ENCODE measurements around the gene HTR5A. TPM values are rescaled to one million over a fixed set of nuclear protein-coding genes. Genes with fewer than 3 reads are reported as not detected.

HTR5A gene
- total and polyA plus RNA-seq, 2 donors (not counting 1 experiment from before 2014, with no cell fraction given), result not detected

DNA sequence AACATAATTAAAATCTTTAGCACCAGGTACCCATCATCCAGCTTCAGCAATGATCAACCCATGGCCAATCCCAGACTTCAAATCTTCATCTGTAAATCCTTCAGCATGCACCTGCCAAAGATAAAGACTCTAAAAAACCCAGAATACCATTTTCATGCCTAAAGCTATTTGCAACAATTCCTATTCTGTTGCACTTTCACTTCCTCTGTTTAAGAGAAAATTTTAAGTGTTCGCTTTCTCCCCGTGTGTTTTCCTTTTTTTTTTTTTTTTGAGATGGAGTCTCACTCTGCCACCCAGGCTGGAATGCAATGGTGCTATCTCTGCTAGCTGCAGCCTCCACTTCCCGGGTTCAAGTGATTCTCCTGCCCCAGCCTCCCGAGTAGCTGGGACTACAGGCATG is 31.8 kb upstream of the HTR5A start:
- Histone ChIP-seq H3K27ac (ENCODE audit: low read length in 2 of 2) (no peak overlapping the region), H3K9ac (ENCODE audit: low read length) (no peak overlapping the region), H3K9me3 (ENCODE audit: control extremely low read depth in 1 of 3, control insufficient read depth in 2 of 3, insufficient read depth in 1 of 3, low read length in 2 of 3) (peaks cover 0 to 12% (median 6%) of the 10 kb centered on the region in 3 donors), H3K4me3 (ENCODE audit: control extremely low read depth in 1 of 5, extremely low read depth in 1 of 5, insufficient read depth in 1 of 5, low read depth in 2 of 5, low read length in 4 of 5) (no peak overlapping the region), H3K4me1 (ENCODE audit: control insufficient read depth in 2 of 2, insufficient read depth in 2 of 2, low read length in 2 of 2) (no peaks in the 10 kb centered on the region), H3K27me3 (replicated peaks in 1 of 4; ENCODE audit: control extremely low read depth in 1 of 4, control insufficient read depth in 3 of 4, insufficient read depth in 4 of 4, low read length in 3 of 4) (peaks cover 0 to 4% (median 2%) of the 10 kb centered on the region in 4 experiments), H3K36me3 (replicated peaks in 1 of 2; ENCODE audit: control extremely low read depth in 1 of 2, control insufficient read depth in 1 of 2, extremely low read depth in 1 of 2, insufficient read depth in 2 of 2, low read length in 1 of 2) (no peaks in the 10 kb centered on the region), H4K20me1 (ENCODE audit: control insufficient read depth, insufficient read depth, low read length, poor library complexity, severe bottlenecking) (no peaks in the 10 kb centered on the region), H3K4me2 (replicated peaks; ENCODE audit: low read depth, low read length, poor library complexity, severe bottlenecking) (no peak overlapping the region), H3K79me2 (ENCODE audit: control insufficient read depth, insufficient read depth, low read length) (no peaks in the 10 kb centered on the region), H2AFZ (ENCODE audit: insufficient read depth, low read depth, low read length, poor library complexity, severe bottlenecking) (no peak overlapping the region)
- ATAC-seq (ENCODE audit: low read depth) (no peak), DNase-seq (no peak)
- no peak overlapping the region for H3K4me3 Mint-ChIP-seq
- H3K9me3 Mint-ChIP-seq (ENCODE audit: insufficient read depth), result peaks cover 5% of the 10 kb centered on the region
- TF ChIP-seq EZH2 (IDR thresholded peaks at IDR 0.05; ENCODE audit: borderline replicate concordance, insufficient read depth, low read depth, low read length, poor library complexity, severe bottlenecking), result no peak
- TF ChIP-seq, protein P1, sequence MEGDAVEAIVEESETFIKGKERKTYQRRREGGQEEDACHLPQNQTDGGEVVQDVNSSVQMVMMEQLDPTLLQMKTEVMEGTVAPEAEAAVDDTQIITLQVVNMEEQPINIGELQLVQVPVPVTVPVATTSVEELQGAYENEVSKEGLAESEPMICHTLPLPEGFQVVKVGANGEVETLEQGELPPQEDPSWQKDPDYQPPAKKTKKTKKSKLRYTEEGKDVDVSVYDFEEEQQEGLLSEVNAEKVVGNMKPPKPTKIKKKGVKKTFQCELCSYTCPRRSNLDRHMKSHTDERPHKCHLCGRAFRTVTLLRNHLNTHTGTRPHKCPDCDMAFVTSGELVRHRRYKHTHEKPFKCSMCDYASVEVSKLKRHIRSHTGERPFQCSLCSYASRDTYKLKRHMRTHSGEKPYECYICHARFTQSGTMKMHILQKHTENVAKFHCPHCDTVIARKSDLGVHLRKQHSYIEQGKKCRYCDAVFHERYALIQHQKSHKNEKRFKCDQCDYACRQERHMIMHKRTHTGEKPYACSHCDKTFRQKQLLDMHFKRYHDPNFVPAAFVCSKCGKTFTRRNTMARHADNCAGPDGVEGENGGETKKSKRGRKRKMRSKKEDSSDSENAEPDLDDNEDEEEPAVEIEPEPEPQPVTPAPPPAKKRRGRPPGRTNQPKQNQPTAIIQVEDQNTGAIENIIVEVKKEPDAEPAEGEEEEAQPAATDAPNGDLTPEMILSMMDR (IDR thresholded peaks at IDR 0.05), result no peak
- 100% methylated on average over 1 of the region's 4 CpGs for whole genome bisulfite sequencing (ENCODE audit: insufficient coverage)
- ChIA-PET POLR2A (no interaction called here), CTCF (interaction anchor here (0.6 kb wide), 1 partner anchor 1847 kb away, joined by 5 read pairs; no protein-coding TSS in a partner anchor)
- H3K27me3 Mint-ChIP-seq, result peaks cover 31% of the 10 kb centered on the region
- intact Hi-C loops (cut with micrococcal nuclease), result no loop called here
- H3K4me1 Mint-ChIP-seq, result no peaks in the 10 kb centered on the region
- no peak overlapping the region for H3K27ac Mint-ChIP-seq

DNA sequence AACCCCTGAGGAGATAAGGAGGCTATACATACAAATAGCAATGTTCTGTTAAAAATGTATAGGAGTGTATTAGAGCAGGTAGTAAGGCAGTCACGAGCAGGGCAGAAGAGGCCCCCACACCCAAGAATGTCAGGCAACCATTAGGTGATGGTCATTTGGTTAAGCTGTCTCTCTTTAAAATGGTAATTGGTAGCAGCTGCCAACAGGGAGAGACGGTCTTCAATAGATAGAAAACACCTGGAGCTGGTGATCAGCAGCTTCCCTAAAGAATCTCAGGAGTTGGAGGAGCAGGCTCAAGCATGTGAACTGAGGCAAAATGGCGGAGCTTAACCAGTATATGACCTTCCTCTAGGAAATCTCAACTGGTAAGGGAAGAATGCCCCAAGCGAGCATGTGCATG is 26.4 kb upstream of the HTR5A start:
- Histone ChIP-seq H3K79me2 (ENCODE audit: control insufficient read depth, insufficient read depth, low read length) (no peaks in the 10 kb centered on the region), H3K27me3 (replicated peaks in 1 of 4; ENCODE audit: control extremely low read depth in 1 of 4, control insufficient read depth in 3 of 4, insufficient read depth in 4 of 4, low read length in 3 of 4) (peaks cover 0 to 5% (median 2%) of the 10 kb centered on the region in 4 experiments), H4K20me1 (ENCODE audit: control insufficient read depth, insufficient read depth, low read length, poor library complexity, severe bottlenecking) (no peaks in the 10 kb centered on the region), H3K9me3 (ENCODE audit: control extremely low read depth in 1 of 3, control insufficient read depth in 2 of 3, insufficient read depth in 1 of 3, low read length in 2 of 3) (no peaks in the 10 kb centered on the region), H3K4me2 (replicated peaks; ENCODE audit: low read depth, low read length, poor library complexity, severe bottlenecking) (no peak overlapping the region), H3K9ac (ENCODE audit: low read length) (no peak overlapping the region), H2AFZ (ENCODE audit: insufficient read depth, low read depth, low read length, poor library complexity, severe bottlenecking) (no peak overlapping the region), H3K4me3 (ENCODE audit: control extremely low read depth in 1 of 5, extremely low read depth in 1 of 5, insufficient read depth in 1 of 5, low read depth in 2 of 5, low read length in 4 of 5) (no peak overlapping the region), H3K36me3 (replicated peaks in 1 of 2; ENCODE audit: control extremely low read depth in 1 of 2, control insufficient read depth in 1 of 2, extremely low read depth in 1 of 2, insufficient read depth in 2 of 2, low read length in 1 of 2) (no peaks in the 10 kb centered on the region), H3K4me1 (ENCODE audit: control insufficient read depth in 2 of 2, insufficient read depth in 2 of 2, low read length in 2 of 2) (no peaks in the 10 kb centered on the region), H3K27ac (ENCODE audit: low read length in 2 of 2) (no peak overlapping the region)
- intact Hi-C loops (cut with micrococcal nuclease), result no loop called here
- ChIA-PET CTCF (no interaction called here), POLR2A (no interaction called here)
- TF ChIP-seq, protein P1 (IDR thresholded peaks at IDR 0.05), result no peak
- TF ChIP-seq EZH2 (IDR thresholded peaks at IDR 0.05; ENCODE audit: borderline replicate concordance, insufficient read depth, low read depth, low read length, poor library complexity, severe bottlenecking), result no peak
- Mint-ChIP-seq H3K4me1 (no peaks in the 10 kb centered on the region), H3K9me3 (ENCODE audit: insufficient read depth) (peaks cover 3% of the 10 kb centered on the region), H3K27ac (no peak overlapping the region), H3K27me3 (peaks cover 29% of the 10 kb centered on the region), H3K4me3 (no peak overlapping the region)
- ATAC-seq (ENCODE audit: low read depth), result no peak
- DNase-seq, result no peak
- WGBS (ENCODE audit: insufficient coverage), result 73% methylated on average over 3 of the region's 4 CpGs
